NT2/D1 (cell line): ENCODE measurements around the gene GABBR2.

Experiments
- SUZ12 ChIP-seq: IDR thresholded peaks from 2 replicates; pipeline ENCODE4 v1.6.1; 2011; ENCODE audit not compliant: insufficient read length, insufficient read depth; ENCODE audit errors: extremely low read depth
- YY1 ChIP-seq: IDR thresholded peaks from 2 replicates; pipeline ENCODE4 v1.6.1; 2011; ENCODE audit not compliant: insufficient read length, insufficient read depth
- ZNF274 ChIP-seq: IDR thresholded peaks from 2 replicates; pipeline ENCODE4 v1.6.1; 2011; ENCODE audit warnings: mild to moderate bottlenecking, low read depth, low read length

DNA sequence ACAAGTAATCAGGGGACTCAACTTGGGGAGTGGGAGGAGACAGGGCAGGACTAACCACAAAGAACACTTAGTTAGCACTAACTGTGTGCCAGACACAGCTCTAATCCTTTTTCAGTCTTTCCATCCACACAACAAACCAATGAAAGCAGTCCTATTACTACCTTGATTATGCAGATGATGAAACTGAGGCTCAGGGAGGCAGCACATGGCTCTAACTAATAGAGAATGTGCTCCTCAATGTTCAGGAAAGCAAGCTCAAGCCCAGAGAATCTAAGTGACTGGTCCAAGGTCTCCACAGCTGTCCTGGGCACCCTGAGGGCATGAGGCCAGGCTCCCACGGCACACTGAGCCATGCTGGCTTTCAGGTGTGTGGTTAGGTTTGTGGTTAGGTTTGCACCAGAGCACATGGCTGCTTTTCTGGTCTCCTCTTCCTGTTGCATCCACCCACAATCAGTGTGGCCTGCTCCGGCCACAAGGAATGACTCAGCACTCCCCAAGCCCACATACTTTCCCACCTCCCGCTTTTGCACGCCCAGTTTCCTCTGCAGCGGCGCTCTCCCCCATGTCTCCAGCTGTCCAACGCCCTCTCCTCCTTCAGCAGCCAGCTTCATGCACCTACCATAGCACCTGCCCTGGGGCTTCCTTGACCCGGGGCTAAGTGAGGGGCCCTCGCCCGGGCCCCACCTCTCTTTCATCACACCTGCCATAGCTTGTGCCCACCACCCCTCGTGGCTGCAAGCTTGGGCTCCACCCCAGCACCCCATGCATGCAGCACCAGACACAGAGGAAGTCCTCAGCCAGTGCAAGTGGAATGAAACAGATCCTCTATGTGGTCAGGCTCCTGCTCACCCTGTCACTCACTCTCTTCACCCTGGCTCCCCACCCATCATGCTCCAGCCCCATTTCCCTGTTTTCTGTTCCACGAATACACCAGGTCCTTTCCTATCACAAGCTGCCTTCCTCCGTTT lies 133.1 kb downstream of the GABBR2 start:
- TF ChIP-seq SUZ12 (no peak), ZNF274 (no peak), YY1 (no peak)
